Endodermal cell (in vitro differentiated cells): ENCODE data around the gene A4GALT. TPM values are rescaled to one million over a fixed set of nuclear protein-coding genes. Genes with fewer than 3 reads are reported as not detected.

Experiments
- DNase-seq: peaks from one replicate; pipeline ENCODE4 v3.0.0-alpha.2; 2017
- H3K27ac ChIP-seq: 2 replicates; pipeline ENCODE4 v1.5.1; 2013; ENCODE audit warnings: mild to moderate bottlenecking, low read depth, low read length, moderate library complexity
- H3K27me3 ChIP-seq: 2 replicates; pipeline ENCODE4 v1.6.1; 2013; ENCODE audit warnings: mild to moderate bottlenecking, low read length, moderate library complexity; ENCODE audit not compliant: insufficient read depth, control insufficient read depth, poor library complexity, severe bottlenecking
- H3K36me3 ChIP-seq: 2 replicates; pipeline ENCODE4 v1.7.0; 2013; ENCODE audit warnings: mild to moderate bottlenecking, low read length, moderate library complexity; ENCODE audit not compliant: control insufficient read depth, insufficient read depth
- H3K4me1 ChIP-seq: one replicate; pipeline ENCODE4 v1.7.0; 2013; ENCODE audit warnings: low read length; ENCODE audit not compliant: control insufficient read depth, insufficient read depth
- H3K4me3 ChIP-seq: 2 replicates; pipeline ENCODE4 v1.5.1; 2013; ENCODE audit warnings: mild to moderate bottlenecking, low read length, moderate library complexity
- H3K9ac ChIP-seq: 2 replicates; pipeline ENCODE4 v1.6.1; 2013; ENCODE audit warnings: mild to moderate bottlenecking, low read length, moderate library complexity; ENCODE audit not compliant: poor library complexity, severe bottlenecking; ENCODE audit errors: extremely low read depth
- H3K9me3 ChIP-seq: 2 replicates; pipeline ENCODE4 v1.6.1; 2013; ENCODE audit warnings: mild to moderate bottlenecking, low read length, moderate library complexity; ENCODE audit not compliant: control insufficient read depth
- H3K27ac Mint-ChIP-seq: 2 replicates; pipeline ENCODE4 v1.8.0; 2020; ENCODE audit warnings: mixed read lengths
- H3K27me3 Mint-ChIP-seq: 2 replicates; pipeline ENCODE4 v1.8.0; 2021; ENCODE audit warnings: mild to moderate bottlenecking, mixed read lengths; ENCODE audit not compliant: insufficient read depth
- H3K36me3 Mint-ChIP-seq: 2 replicates; pipeline ENCODE4 v1.8.0; 2020; ENCODE audit warnings: low read depth, mixed read lengths
- H3K4me1 Mint-ChIP-seq: 2 replicates; pipeline ENCODE4 v1.8.0; 2020; ENCODE audit warnings: mixed read lengths
- H3K4me3 Mint-ChIP-seq: 2 replicates; pipeline ENCODE4 v1.8.0; 2020; ENCODE audit warnings: mild to moderate bottlenecking, moderate library complexity, mixed read lengths
- H3K9me3 Mint-ChIP-seq: 2 replicates; pipeline ENCODE4 v1.8.0; 2020; ENCODE audit warnings: mild to moderate bottlenecking, mixed read lengths
- WGBS, 2 experiments: methylation state at CpG; one replicate each; pipeline versions ENCODE4 v1.1.5 to v1.1.7; 2013; ENCODE audit warnings: missing lambda C conversion rate in 2 of 2, mixed read lengths in 1 of 2; ENCODE audit not compliant: insufficient coverage in 1 of 2, insufficient read length in 1 of 2; 5-methylcytosine and 5-hydroxymethylcytosine counted together
- total RNA-seq, 2 donors: library from RNA; stranded (reverse); fragmentation: NEBNext Ultra II Directional in 1 of 2; extraction: Animal tissue kit (Norgen Biotek cat#: 25700) in 1 of 2; gene quantifications; 2 replicates in 1 of 2; 3 replicates in 1 of 2; pipeline ENCODE4 v1.2.1, GENCODE V29; 2021
- TF ChIP-seq, protein P1 (sequence below): fragments of 200-600 bp; sonication (generic); conservative IDR thresholded peaks from 2 replicates; pipeline ENCODE4 v1.5.0; 2021; ENCODE audit warnings: antibody characterized with exemption, mild to moderate bottlenecking

Gene A4GALT
- total RNA-seq, 2 donors from 2014 or later: 5.3 to 7.7 TPM

DNA sequence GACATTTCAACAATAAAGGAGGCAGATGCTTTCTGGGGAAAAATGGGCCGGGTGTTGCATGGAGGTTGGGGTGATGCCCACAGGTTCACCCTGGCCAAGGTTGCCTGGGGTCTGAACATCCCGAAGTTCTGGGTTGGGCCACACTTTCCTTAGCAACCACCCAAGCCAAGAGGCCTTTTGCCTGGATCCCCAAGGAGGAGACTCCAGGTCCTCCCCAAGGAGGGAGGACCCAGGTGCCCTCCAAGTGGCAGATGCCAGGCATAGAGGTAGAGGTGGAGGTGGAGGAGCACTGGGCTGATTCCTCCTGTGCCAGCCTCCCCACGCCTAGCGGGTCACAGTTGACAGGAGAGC lies 72.7 kb downstream of the A4GALT start:
- H3K4me3 Mint-ChIP-seq: peak overlapping the region; percentile 96
- H3K36me3 Mint-ChIP-seq: no peaks in the 10 kb centered on the region
- peak overlapping the region; percentile 96 for H3K4me3 ChIP-seq
- H3K27ac Mint-ChIP-seq: no peak overlapping the region
- peaks cover 33% of the 10 kb centered on the region for H3K4me1 Mint-ChIP-seq
- H3K27ac ChIP-seq: no peak overlapping the region
- DNase-seq: no peak
- TF ChIP-seq, protein P1, sequence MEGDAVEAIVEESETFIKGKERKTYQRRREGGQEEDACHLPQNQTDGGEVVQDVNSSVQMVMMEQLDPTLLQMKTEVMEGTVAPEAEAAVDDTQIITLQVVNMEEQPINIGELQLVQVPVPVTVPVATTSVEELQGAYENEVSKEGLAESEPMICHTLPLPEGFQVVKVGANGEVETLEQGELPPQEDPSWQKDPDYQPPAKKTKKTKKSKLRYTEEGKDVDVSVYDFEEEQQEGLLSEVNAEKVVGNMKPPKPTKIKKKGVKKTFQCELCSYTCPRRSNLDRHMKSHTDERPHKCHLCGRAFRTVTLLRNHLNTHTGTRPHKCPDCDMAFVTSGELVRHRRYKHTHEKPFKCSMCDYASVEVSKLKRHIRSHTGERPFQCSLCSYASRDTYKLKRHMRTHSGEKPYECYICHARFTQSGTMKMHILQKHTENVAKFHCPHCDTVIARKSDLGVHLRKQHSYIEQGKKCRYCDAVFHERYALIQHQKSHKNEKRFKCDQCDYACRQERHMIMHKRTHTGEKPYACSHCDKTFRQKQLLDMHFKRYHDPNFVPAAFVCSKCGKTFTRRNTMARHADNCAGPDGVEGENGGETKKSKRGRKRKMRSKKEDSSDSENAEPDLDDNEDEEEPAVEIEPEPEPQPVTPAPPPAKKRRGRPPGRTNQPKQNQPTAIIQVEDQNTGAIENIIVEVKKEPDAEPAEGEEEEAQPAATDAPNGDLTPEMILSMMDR: no peak
- no peaks in the 10 kb centered on the region for H3K9me3 ChIP-seq
- H3K27me3 ChIP-seq: no peaks in the 10 kb centered on the region
- H3K27me3 Mint-ChIP-seq: no peaks in the 10 kb centered on the region
- H3K9me3 Mint-ChIP-seq: no peaks in the 10 kb centered on the region
- H3K36me3 ChIP-seq: no peaks in the 10 kb centered on the region
- H3K4me1 ChIP-seq: peaks cover 5% of the 10 kb centered on the region
- H3K9ac ChIP-seq: peak overlapping the region; percentile 77
- WGBS, 2 experiments: 92 to 100% methylated on average over 1 to 4 of the region's 4 CpGs

GRCh38 chr22:42646569-42647525 lies 73.8 kb downstream of the A4GALT start:
- WGBS, 2 experiments: 89 to 94% methylated on average over 9 to 16 of the region's 16 CpGs
- Histone ChIP-seq H3K4me3 (no peak overlapping the region), H3K9ac (no peak overlapping the region), H3K27me3 (no peaks in the 10 kb centered on the region), H3K4me1 (peaks cover 5% of the 10 kb centered on the region), H3K9me3 (no peaks in the 10 kb centered on the region), H3K36me3 (no peaks in the 10 kb centered on the region), H3K27ac (no peak overlapping the region)
- Mint-ChIP-seq H3K9me3 (no peaks in the 10 kb centered on the region), H3K4me1 (peaks cover 33% of the 10 kb centered on the region), H3K27me3 (no peaks in the 10 kb centered on the region), H3K36me3 (no peaks in the 10 kb centered on the region), H3K27ac (no peak overlapping the region), H3K4me3 (peak overlapping the region; percentile 14)
- DNase-seq: no peak
- TF ChIP-seq, protein P1: no peak

GRCh38 chr22:42645938-42646568 lies 74.6 kb downstream of the A4GALT start:
- Histone ChIP-seq H3K36me3 (no peaks in the 10 kb centered on the region), H3K27ac (no peak overlapping the region), H3K9me3 (no peaks in the 10 kb centered on the region), H3K27me3 (no peaks in the 10 kb centered on the region), H3K4me1 (peaks cover 5% of the 10 kb centered on the region), H3K9ac (no peak overlapping the region), H3K4me3 (no peak overlapping the region)
- Mint-ChIP-seq H3K4me3 (no peak overlapping the region), H3K27ac (peak overlapping the region; percentile 78), H3K36me3 (no peaks in the 10 kb centered on the region), H3K27me3 (no peaks in the 10 kb centered on the region), H3K9me3 (no peaks in the 10 kb centered on the region), H3K4me1 (peaks cover 33% of the 10 kb centered on the region)
- peak; percentile 43 for DNase-seq
- whole genome bisulfite sequencing, 2 experiments: 91 to 94% methylated on average over 6 to 13 of the region's 13 CpGs
- TF ChIP-seq, protein P1: no peak
